ENCODE measurements around the gene CYP24A1. TPM values are rescaled to one million over a fixed set of nuclear protein-coding genes. Genes with fewer than 3 reads are reported as not detected.

The CYP24A1 gene
- total RNA-seq, 1 donor from 2014 or later, result not detected

- peaks cover 7% of the 10 kb centered on the region for H3K4me1 Mint-ChIP-seq (ENCODE audit: low read depth, unreplicated experiment)
- peaks cover 1% of the 10 kb centered on the region for H3K9me3 Mint-ChIP-seq (ENCODE audit: unreplicated experiment)
- no peaks in the 10 kb centered on the region for H3K36me3 Mint-ChIP-seq (ENCODE audit: unreplicated experiment)
- no peak overlapping the region for H3K27ac Mint-ChIP-seq (ENCODE audit: unreplicated experiment)
- TF ChIP-seq, protein P1, sequence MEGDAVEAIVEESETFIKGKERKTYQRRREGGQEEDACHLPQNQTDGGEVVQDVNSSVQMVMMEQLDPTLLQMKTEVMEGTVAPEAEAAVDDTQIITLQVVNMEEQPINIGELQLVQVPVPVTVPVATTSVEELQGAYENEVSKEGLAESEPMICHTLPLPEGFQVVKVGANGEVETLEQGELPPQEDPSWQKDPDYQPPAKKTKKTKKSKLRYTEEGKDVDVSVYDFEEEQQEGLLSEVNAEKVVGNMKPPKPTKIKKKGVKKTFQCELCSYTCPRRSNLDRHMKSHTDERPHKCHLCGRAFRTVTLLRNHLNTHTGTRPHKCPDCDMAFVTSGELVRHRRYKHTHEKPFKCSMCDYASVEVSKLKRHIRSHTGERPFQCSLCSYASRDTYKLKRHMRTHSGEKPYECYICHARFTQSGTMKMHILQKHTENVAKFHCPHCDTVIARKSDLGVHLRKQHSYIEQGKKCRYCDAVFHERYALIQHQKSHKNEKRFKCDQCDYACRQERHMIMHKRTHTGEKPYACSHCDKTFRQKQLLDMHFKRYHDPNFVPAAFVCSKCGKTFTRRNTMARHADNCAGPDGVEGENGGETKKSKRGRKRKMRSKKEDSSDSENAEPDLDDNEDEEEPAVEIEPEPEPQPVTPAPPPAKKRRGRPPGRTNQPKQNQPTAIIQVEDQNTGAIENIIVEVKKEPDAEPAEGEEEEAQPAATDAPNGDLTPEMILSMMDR (IDR thresholded peaks at IDR 0.05; ENCODE audit: partially characterized antibody, unreplicated experiment), result no peak
- no peak for DNase-seq
- H3K4me3 Mint-ChIP-seq (ENCODE audit: unreplicated experiment), result no peak overlapping the region
- H3K27me3 Mint-ChIP-seq (ENCODE audit: unreplicated experiment), result no peaks in the 10 kb centered on the region
Measured at GRCh38 chr20:54122189-54122588, 51.6 kb downstream of the CYP24A1 start.

DNA sequence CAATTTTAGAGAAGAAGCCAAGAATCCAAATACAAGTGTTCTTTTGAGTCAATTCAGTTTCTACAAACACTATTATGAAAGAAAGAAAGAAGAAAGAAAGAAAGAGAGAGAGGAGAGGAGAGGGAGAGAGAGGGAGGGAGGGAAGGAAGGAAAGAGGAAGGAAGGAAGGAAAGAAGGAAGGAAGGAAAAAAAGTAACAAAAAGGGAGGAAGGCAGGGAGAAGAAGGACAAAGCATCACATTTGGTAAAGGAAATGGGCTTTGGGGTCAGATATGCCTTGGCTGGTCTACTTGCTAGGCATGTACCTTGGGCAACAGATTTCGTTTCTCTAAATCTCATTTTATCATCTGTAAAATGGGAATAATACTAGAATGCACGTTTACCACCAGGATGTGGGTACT lies 54.0 kb downstream of the CYP24A1 start:
- no peak overlapping the region for H3K4me3 Mint-ChIP-seq (ENCODE audit: unreplicated experiment)
- no peak for DNase-seq
- no peaks in the 10 kb centered on the region for H3K36me3 Mint-ChIP-seq (ENCODE audit: unreplicated experiment)
- peaks cover 2% of the 10 kb centered on the region for H3K27me3 Mint-ChIP-seq (ENCODE audit: unreplicated experiment)
- TF ChIP-seq, protein P1 (IDR thresholded peaks at IDR 0.05; ENCODE audit: partially characterized antibody, unreplicated experiment), result no peak
- no peaks in the 10 kb centered on the region for H3K4me1 Mint-ChIP-seq (ENCODE audit: low read depth, unreplicated experiment)
- peaks cover 1% of the 10 kb centered on the region for H3K9me3 Mint-ChIP-seq (ENCODE audit: unreplicated experiment)
- H3K27ac Mint-ChIP-seq (ENCODE audit: unreplicated experiment), result no peak overlapping the region

DNA sequence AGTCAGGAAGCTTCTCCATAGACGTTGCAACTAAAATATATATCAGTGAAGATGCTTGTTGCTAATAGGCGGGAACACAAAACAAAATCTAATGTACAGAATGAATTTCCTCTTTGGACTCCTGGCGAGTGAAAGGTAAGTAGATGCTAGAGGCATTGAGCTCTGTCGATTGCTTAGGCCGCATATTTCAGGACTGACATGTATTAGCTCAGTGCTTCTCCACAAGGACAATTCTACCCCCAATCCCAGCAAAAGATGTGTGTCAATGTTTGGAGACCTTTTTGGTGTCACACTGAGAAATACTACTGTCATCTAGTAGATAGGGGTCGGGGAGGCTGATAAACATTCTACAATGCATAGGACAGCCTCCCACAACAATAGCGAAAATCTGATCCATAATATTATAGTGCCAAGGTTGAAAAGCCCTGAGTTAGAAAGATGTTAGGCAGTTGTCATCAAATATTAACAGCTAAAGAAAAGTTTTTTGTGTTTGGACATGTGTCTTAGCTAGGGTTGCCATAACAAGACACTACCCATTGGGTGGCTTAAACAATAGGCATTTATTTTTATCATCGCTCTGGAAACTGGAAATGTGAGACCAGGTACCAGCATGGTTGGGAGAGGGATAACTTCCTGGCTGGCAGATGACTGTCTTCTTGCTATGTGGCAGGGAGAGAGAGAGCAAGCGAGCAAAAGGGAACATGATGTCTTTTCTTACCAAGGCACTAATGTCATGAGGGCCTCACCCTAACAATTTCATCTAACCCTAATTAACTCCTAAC lies 55.4 kb downstream of the CYP24A1 start:
- Mint-ChIP-seq H3K4me3 (ENCODE audit: unreplicated experiment) (no peak overlapping the region), H3K36me3 (ENCODE audit: unreplicated experiment) (no peaks in the 10 kb centered on the region), H3K27me3 (ENCODE audit: unreplicated experiment) (peaks cover 2% of the 10 kb centered on the region), H3K9me3 (ENCODE audit: unreplicated experiment) (peaks cover 1% of the 10 kb centered on the region), H3K4me1 (ENCODE audit: low read depth, unreplicated experiment) (no peaks in the 10 kb centered on the region), H3K27ac (ENCODE audit: unreplicated experiment) (no peak overlapping the region)
- DNase-seq, result no peak
- TF ChIP-seq, protein P1 (IDR thresholded peaks at IDR 0.05; ENCODE audit: partially characterized antibody, unreplicated experiment), result no peak

DNA sequence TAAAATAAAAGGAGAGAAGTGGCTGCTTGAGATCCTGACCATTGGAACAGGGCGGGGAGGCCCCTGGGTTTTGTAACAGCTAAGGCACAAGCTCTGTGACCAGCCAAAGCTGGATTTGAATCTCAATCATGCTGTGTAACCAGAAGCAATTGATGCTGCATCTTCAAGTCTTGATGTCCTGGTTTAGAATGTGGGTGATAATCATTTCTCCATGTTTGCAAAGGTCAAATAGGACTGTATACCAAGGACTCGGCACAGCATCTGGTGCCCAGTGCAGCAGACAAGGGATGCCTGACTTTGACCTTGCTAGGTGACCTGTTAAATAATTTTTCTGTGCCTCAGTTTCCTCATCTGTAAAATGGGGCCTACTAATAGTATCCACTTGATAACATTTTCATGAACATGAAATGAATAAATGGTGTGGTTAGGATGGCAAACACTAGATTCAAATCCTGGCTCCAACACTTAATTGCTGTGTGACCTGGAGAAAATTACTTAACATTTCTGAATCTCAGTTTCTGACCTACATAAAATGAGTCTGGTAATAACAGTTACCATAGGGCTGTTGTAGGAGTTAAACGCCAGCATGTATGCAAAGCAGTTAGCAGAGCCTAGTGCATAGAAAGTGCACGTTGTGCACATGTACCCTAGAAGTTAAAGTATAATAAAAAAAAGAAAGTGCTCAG lies 57.1 kb downstream of the CYP24A1 start:
- peaks cover under 1% of the 10 kb centered on the region for H3K36me3 Mint-ChIP-seq (ENCODE audit: unreplicated experiment)
- peaks cover 4% of the 10 kb centered on the region for H3K27me3 Mint-ChIP-seq (ENCODE audit: unreplicated experiment)
- DNase-seq, result no peak
- no peak overlapping the region for H3K27ac Mint-ChIP-seq (ENCODE audit: unreplicated experiment)
- no peaks in the 10 kb centered on the region for H3K4me1 Mint-ChIP-seq (ENCODE audit: low read depth, unreplicated experiment)
- TF ChIP-seq, protein P1 (IDR thresholded peaks at IDR 0.05; ENCODE audit: partially characterized antibody, unreplicated experiment), result no peak
- no peak overlapping the region for H3K4me3 Mint-ChIP-seq (ENCODE audit: unreplicated experiment)
- peaks cover 1% of the 10 kb centered on the region for H3K9me3 Mint-ChIP-seq (ENCODE audit: unreplicated experiment)

All from glutamatergic neuron (in vitro differentiated cells).